Measurements from ENCODE around the gene DMRTC2. TPM values are rescaled to one million over a fixed set of nuclear protein-coding genes. Genes with fewer than 3 reads are reported as not detected.
A peak's percentile ranks its signal among the peaks of the same experiment; 100 is the strongest.

Gene DMRTC2
- total and polyA plus RNA-seq, 9 of the 15 experiments (the other 6 are each of a cell fraction or from before 2014, with no cell fraction given): 0.03 TPM; not detected in 8

DNA sequence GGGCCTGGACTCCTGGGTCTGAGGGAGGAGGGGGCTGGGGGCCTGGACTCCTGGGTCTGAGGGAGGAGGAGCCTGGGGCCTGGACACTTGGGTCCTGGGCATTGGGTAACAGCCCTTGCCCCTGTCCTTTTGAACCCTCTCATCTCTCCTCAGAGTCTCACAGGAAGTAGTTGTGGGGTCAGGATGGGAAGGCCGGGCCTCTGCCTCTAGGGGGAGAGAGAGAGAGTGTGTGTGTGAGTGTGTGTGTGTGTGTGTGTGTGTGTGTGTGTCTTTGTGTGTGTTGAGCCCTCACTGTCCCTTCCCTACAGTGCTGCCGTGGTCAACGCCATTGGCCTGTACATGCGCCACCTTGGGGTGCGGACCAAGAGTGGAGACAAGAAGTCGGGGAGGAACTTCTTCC lies 49.1 kb downstream of the DMRTC2 start (continued):
- no peak for TF ChIP-seq SIX5 (IDR thresholded peaks at IDR 0.05; ENCODE audit: borderline replicate concordance in 1 of 2, insufficient read depth in 1 of 2, low read depth in 1 of 2, low read length in 2 of 2)
- TF ChIP-seq NR2C2 (CRISPR knock-in tag; IDR thresholded peaks at IDR 0.05): peak; percentile 63; the same call in 1 of the 2 replicates
- TF ChIP-seq NR2C2 (tag; IDR thresholded peaks at IDR 0.05): no peak
- TF ChIP-seq, protein P1, sequence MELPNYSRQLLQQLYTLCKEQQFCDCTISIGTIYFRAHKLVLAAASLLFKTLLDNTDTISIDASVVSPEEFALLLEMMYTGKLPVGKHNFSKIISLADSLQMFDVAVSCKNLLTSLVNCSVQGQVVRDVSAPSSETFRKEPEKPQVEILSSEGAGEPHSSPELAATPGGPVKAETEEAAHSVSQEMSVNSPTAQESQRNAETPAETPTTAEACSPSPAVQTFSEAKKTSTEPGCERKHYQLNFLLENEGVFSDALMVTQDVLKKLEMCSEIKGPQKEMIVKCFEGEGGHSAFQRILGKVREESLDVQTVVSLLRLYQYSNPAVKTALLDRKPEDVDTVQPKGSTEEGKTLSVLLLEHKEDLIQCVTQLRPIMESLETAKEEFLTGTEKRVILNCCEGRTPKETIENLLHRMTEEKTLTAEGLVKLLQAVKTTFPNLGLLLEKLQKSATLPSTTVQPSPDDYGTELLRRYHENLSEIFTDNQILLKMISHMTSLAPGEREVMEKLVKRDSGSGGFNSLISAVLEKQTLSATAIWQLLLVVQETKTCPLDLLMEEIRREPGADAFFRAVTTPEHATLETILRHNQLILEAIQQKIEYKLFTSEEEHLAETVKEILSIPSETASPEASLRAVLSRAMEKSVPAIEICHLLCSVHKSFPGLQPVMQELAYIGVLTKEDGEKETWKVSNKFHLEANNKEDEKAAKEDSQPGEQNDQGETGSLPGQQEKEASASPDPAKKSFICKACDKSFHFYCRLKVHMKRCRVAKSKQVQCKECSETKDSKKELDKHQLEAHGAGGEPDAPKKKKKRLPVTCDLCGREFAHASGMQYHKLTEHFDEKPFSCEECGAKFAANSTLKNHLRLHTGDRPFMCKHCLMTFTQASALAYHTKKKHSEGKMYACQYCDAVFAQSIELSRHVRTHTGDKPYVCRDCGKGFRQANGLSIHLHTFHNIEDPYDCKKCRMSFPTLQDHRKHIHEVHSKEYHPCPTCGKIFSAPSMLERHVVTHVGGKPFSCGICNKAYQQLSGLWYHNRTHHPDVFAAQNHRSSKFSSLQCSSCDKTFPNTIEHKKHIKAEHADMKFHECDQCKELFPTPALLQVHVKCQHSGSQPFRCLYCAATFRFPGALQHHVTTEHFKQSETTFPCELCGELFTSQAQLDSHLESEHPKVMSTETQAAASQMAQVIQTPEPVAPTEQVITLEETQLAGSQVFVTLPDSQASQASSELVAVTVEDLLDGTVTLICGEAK (IDR thresholded peaks at IDR 0.05): no peak
- TF ChIP-seq, protein P1 (CRISPR knock-in tag; IDR thresholded peaks at IDR 0.05): no peak
- TF ChIP-seq PCBP2 (IDR thresholded peaks at IDR 0.05; ENCODE audit: low read depth, low read length, poor library complexity, severe bottlenecking): no peak
- TF ChIP-seq PHF21A (IDR thresholded peaks at IDR 0.05; ENCODE audit: borderline replicate concordance, low read depth): 0 out of 2 replicates have a peak, but pooled peaks have one; percentile 22
- no peak for TF ChIP-seq ZNF830 (CRISPR knock-in tag; IDR thresholded peaks at IDR 0.05)
- TF ChIP-seq THRB (CRISPR knock-in tag; conservative IDR thresholded peaks at IDR 0.05): peak; percentile 63; the same call in 1 of the 2 replicates
- TF ChIP-seq RBM39 (optimal IDR thresholded peaks at IDR 0.05; ENCODE audit: low read depth, low read length): no peak
- no peak for TF ChIP-seq ESRRB (CRISPR knock-in tag; IDR thresholded peaks at IDR 0.05; ENCODE audit: borderline replicate concordance)
- TF ChIP-seq GABPB1 (CRISPR knock-in tag; IDR thresholded peaks at IDR 0.05): peak; percentile 73; the same call in 1 of the 2 replicates
- TF ChIP-seq CBX1 (IDR thresholded peaks at IDR 0.05; ENCODE audit: low read depth): no peak
- TF ChIP-seq E2F6 (IDR thresholded peaks at IDR 0.05; ENCODE audit: borderline replicate concordance in 1 of 2, extremely low read depth in 1 of 2, insufficient read depth in 1 of 2, insufficient read length in 1 of 2, low read depth in 1 of 2, low read length in 1 of 2, poor library complexity in 1 of 2, severe bottlenecking in 1 of 2): no peak
- TF ChIP-seq, protein P2, sequence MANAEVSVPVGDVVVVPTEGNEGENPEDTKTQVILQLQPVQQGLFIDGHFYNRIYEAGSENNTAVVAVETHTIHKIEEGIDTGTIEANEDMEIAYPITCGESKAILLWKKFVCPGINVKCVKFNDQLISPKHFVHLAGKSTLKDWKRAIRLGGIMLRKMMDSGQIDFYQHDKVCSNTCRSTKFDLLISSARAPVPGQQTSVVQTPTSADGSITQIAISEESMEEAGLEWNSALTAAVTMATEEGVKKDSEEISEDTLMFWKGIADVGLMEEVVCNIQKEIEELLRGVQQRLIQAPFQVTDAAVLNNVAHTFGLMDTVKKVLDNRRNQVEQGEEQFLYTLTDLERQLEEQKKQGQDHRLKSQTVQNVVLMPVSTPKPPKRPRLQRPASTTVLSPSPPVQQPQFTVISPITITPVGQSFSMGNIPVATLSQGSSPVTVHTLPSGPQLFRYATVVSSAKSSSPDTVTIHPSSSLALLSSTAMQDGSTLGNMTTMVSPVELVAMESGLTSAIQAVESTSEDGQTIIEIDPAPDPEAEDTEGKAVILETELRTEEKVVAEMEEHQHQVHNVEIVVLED (CRISPR knock-in tag; IDR thresholded peaks at IDR 0.05): no peak
